GM12878 (cell line): Measurements from ENCODE around the gene UHRF1. TPM values are rescaled to one million over a fixed set of nuclear protein-coding genes. Genes with fewer than 3 reads are reported as not detected.

Experiments used
- ATAC-seq: fragments of 200-7000 bp; cut with Tn5 transposase; 3 replicates; pipeline ENCODE4 v1.9.1; 2020; ENCODE audit warnings: mild to moderate bottlenecking, moderate library complexity
- BruUV-seq: library from RNA; stranded (reverse); fragments of 400-500 nt; replicated peaks from 2 replicates; lab custom pipeline; 2021; lab: Mats Ljungman, UMichigan
- CTCF ChIA-PET: fragments of 300-600 bp; sonication (Branson Sonifier 250); formaldehyde crosslinking; extraction: SDS; loops from one replicate; lab custom pipeline; 2021; ENCODE audit warnings: inconsistent platforms; lab: Yijun Ruan, JAX
- POLR2A ChIA-PET: fragments of 350-600 bp; formaldehyde crosslinking; extraction: SDS; loops from one replicate; lab custom pipeline; 2021; ENCODE audit warnings: inconsistent platforms; lab: Charles Lee
- RAD21 ChIA-PET: fragments of 300-600 bp; sonication (Branson Sonifier 250); formaldehyde crosslinking; loops from one replicate; lab custom pipeline; 2023; ENCODE audit warnings: antibody characterized with exemption; ENCODE audit not compliant: unreplicated experiment; lab: Charles Lee
- SMC1A ChIA-PET: fragments of 300-600 bp; sonication (Branson Sonifier 250); formaldehyde crosslinking; loops from one replicate; lab custom pipeline; 2023; ENCODE audit not compliant: unreplicated experiment, uncharacterized antibody; lab: Charles Lee
- DNase-seq: peaks from one replicate; pipeline ENCODE4 v3.0.0-alpha.2; 2011; ENCODE audit warnings: low read depth, low spot score
- FAIRE-seq: peaks from 3 replicates; lab custom pipeline; 2011; peaks lifted over from hg19 to GRCh38; lab: Jason Lieb, UNC
- H2AFZ ChIP-seq: 2 replicates; pipeline ENCODE4 v1.6.0; 2011; ENCODE audit warnings: low read depth, low read length, control low read depth; ENCODE audit not compliant: control insufficient read depth
- H3K27ac ChIP-seq: 2 replicates; pipeline ENCODE4 v1.5.1; 2011; ENCODE audit warnings: control low read depth; ENCODE audit not compliant: control insufficient read depth, insufficient read depth
- H3K27me3 ChIP-seq, 2 experiments: replicated peaks in 1 of 2; 2 replicates each; pipeline versions ENCODE4 v1.6.0 to v1.6.1; 2011; ENCODE audit warnings: low read length in 1 of 2; ENCODE audit not compliant: control insufficient read depth in 2 of 2, insufficient read depth in 2 of 2
- H3K36me3 ChIP-seq, 2 experiments: 2 replicates each; pipeline ENCODE4 v1.5.1; 2011; ENCODE audit warnings: low read length in 1 of 2; ENCODE audit not compliant: control insufficient read depth in 2 of 2, insufficient read depth in 2 of 2
- H3K4me1 ChIP-seq: 2 replicates; pipeline ENCODE4 v1.6.1; 2011; ENCODE audit warnings: mild to moderate bottlenecking, low read length, moderate library complexity, mixed read lengths; ENCODE audit not compliant: control insufficient read depth, insufficient read depth
- H3K4me2 ChIP-seq: 2 replicates; pipeline ENCODE4 v1.6.0; 2011; ENCODE audit warnings: control low read depth; ENCODE audit not compliant: control insufficient read depth, insufficient read depth
- H3K4me3 ChIP-seq: fragments of 200-600 bp; sonication (generic); 2 replicates; pipeline ENCODE4 v1.5.1; 2016
- H3K79me2 ChIP-seq: 2 replicates; pipeline ENCODE4 v1.6.0; 2011; ENCODE audit warnings: low read length; ENCODE audit not compliant: control insufficient read depth, insufficient read depth
- H3K9ac ChIP-seq: 2 replicates; pipeline ENCODE4 v1.8.0; 2011; ENCODE audit warnings: low read length, control low read depth, mixed read lengths; ENCODE audit not compliant: control insufficient read depth, insufficient read depth
- H3K9me3 ChIP-seq: replicated peaks from 3 replicates; pipeline ENCODE4 v1.5.1; 2011; ENCODE audit warnings: mild to moderate bottlenecking, low read length; ENCODE audit not compliant: control insufficient read depth, insufficient read depth
- H4K20me1 ChIP-seq: 2 replicates; pipeline ENCODE4 v1.6.0; 2011; ENCODE audit not compliant: control insufficient read depth, insufficient read depth
- ELK1 ChIP-seq: IDR thresholded peaks from 2 replicates; pipeline ENCODE4 v1.6.1; 2012; ENCODE audit warnings: low read depth, low read length, improper control_type of control experiment
- IRF4 ChIP-seq: IDR thresholded peaks from 2 replicates; pipeline ENCODE4 v1.6.1; 2011; ENCODE audit warnings: low read depth, low read length
- MTA2 ChIP-seq: fragments of 450-650 bp; IDR thresholded peaks from 2 replicates; pipeline ENCODE4 v1.6.1; 2016; ENCODE audit warnings: low read depth, mild to moderate bottlenecking, moderate library complexity
- MYB ChIP-seq: fragments of 150-350 bp; IDR thresholded peaks from 2 replicates; pipeline ENCODE4 v1.6.1; 2014; ENCODE audit warnings: mild to moderate bottlenecking, low read depth, low read length, borderline replicate concordance
- NBN ChIP-seq: fragments of 450-650 bp; IDR thresholded peaks from 2 replicates; pipeline ENCODE4 v1.6.1; 2016
- PAX8 ChIP-seq: fragments of 450-650 bp; IDR thresholded peaks from 2 replicates; pipeline ENCODE4 v1.6.1; 2017; ENCODE audit warnings: mild to moderate bottlenecking, moderate library complexity
- RBBP5 ChIP-seq: fragments of 200-600 bp; sonication (generic); conservative IDR thresholded peaks from 2 replicates; pipeline ENCODE4 v1.6.1; 2016
- WGBS: methylation state at CpG from one replicate; pipeline ENCODE4 v1.1.6; 2016; ENCODE audit warnings: low lambda C conversion rate; ENCODE audit not compliant: insufficient replicate concordance, insufficient coverage; ENCODE audit errors: missing lambda C conversion rate; 5-methylcytosine and 5-hydroxymethylcytosine counted together
- in situ Hi-C: fragments of 300-500 bp; cut with MboI; formaldehyde crosslinking; loops from 9 replicates; pipeline ENCODE4 v1.14.3; 2018; ENCODE audit warnings: mixed read lengths
- intact Hi-C: fragments of 100-400 bp; cut with micrococcal nuclease; formaldehyde crosslinking; loops from one replicate; pipeline ENCODE4 v1.14.2; 2022; ENCODE audit not compliant: unreplicated experiment
- polyA plus RNA-seq, 11 experiments: library from polyadenylated mRNA; depleted of rRNA in 4 of 11; unstranded in 6 of 11; stranded (reverse) in 5 of 11; fragments of >200 nt; fragmentation: Nextera tagmentation in 4 of 11; fragmentation: Illumina TruSeq in 1 of 11; extraction: Ambion mirVana in 4 of 11; extraction: Trizol in 1 of 11; gene quantifications; 1 replicate in 1 of 11; 2 replicates in 10 of 11; pipeline versions ENCODE4 v1.2.1 to v1.2.3, GENCODE V29; 2011 to 2016; ENCODE audit warnings: inconsistent platforms in 2 of 11, missing spikeins in 2 of 11, low read depth in 1 of 11
- total RNA-seq, 4 experiments: library from RNA; depleted of rRNA in 3 of 4; stranded (reverse); fragments of >200 nt in 3 of 4; fragmentation: Illumina TruSeq in 1 of 4; extraction: Trizol in 1 of 4; gene quantifications; 2 replicates each; pipeline versions ENCODE4 v1.2.1 to v1.2.3, GENCODE V29; 2013 to 2021
- TF ChIP-seq, protein P1 (sequence below): fragments of 450-650 bp; IDR thresholded peaks from 2 replicates; pipeline ENCODE4 v1.6.1; 2017; ENCODE audit warnings: antibody characterized with exemption, mild to moderate bottlenecking, moderate library complexity

The UHRF1 gene
- total and polyA plus RNA-seq, 10 of the 15 experiments (the other 5 are each of a cell fraction or from before 2014, with no cell fraction given), result 13.0 to 109 (median 37.7) TPM

DNA sequence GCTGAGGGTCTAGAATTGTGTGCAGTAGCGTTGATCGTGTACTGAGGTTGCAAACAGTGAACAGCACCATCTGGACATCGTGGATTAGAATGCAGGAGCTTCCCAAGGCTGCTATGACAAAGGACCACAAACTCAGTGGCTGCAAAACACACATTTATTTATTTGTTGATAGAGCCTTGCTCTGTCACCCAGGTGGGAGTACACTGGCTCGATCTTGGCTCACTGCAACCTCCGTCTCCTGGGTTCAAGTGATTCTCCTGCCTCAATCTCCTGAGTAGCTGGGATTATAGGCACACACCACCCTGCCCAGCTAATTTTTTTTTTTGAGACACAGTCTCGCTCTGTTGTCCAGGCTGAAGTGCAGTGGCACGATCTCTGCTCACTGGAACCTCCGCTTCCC, 2.3 kb upstream of the UHRF1 start:
- Histone ChIP-seq H3K9ac (no peak overlapping the region), H3K27ac (no peak overlapping the region), H2AFZ (no peak overlapping the region), H4K20me1 (no peaks in the 10 kb centered on the region), H3K4me2 (no peak overlapping the region), H3K4me3 (no peak overlapping the region), H3K4me1 (peaks cover 15% of the 10 kb centered on the region), H3K9me3 (no peaks in the 10 kb centered on the region), H3K79me2 (peaks cover 20% of the 10 kb centered on the region), H3K27me3 (no peaks in the 10 kb centered on the region), H3K36me3 (peaks cover 0 to under 1% of the 10 kb centered on the region in 2 experiments; a peak in 1 of 4 replicates)
- in situ Hi-C loops (no loop called here), intact Hi-C loops (no loop called here)
- WGBS, result 85% methylated on average over 8 of the region's 8 CpGs
- ChIA-PET SMC1A (no interaction called here), CTCF (interaction anchor here (0.7 kb wide), 1 partner anchor 34 kb away, joined by 3 read pairs; no protein-coding TSS in a partner anchor), RAD21 (interaction anchor here (1.6 kb wide), 1 partner anchor 98 kb away, joined by 3 read pairs; no protein-coding TSS in a partner anchor), POLR2A (no interaction called here)
- TF ChIP-seq MYB (no peak), MTA2 (no peak), ELK1 (no peak), RBBP5 (no peak), NBN (no peak), IRF4 (no peak), PAX8 (no peak)
- TF ChIP-seq, protein P1, sequence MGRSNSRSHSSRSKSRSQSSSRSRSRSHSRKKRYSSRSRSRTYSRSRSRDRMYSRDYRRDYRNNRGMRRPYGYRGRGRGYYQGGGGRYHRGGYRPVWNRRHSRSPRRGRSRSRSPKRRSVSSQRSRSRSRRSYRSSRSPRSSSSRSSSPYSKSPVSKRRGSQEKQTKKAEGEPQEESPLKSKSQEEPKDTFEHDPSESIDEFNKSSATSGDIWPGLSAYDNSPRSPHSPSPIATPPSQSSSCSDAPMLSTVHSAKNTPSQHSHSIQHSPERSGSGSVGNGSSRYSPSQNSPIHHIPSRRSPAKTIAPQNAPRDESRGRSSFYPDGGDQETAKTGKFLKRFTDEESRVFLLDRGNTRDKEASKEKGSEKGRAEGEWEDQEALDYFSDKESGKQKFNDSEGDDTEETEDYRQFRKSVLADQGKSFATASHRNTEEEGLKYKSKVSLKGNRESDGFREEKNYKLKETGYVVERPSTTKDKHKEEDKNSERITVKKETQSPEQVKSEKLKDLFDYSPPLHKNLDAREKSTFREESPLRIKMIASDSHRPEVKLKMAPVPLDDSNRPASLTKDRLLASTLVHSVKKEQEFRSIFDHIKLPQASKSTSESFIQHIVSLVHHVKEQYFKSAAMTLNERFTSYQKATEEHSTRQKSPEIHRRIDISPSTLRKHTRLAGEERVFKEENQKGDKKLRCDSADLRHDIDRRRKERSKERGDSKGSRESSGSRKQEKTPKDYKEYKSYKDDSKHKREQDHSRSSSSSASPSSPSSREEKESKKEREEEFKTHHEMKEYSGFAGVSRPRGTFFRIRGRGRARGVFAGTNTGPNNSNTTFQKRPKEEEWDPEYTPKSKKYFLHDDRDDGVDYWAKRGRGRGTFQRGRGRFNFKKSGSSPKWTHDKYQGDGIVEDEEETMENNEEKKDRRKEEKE, result no peak
- no peak for FAIRE-seq
- ATAC-seq, result no peak
- DNase-seq, result no peak
- no TSS peak for BruUV-seq
